ENCODE data around the gene WDPCP. TPM values are rescaled to one million over a fixed set of nuclear protein-coding genes. Genes with fewer than 3 reads are reported as not detected.

The WDPCP gene
- total and polyA plus RNA-seq, 10 of the 15 experiments (the other 5 are each of a cell fraction or from before 2014, with no cell fraction given), result 2.1 to 7.9 (median 4.6) TPM

DNA sequence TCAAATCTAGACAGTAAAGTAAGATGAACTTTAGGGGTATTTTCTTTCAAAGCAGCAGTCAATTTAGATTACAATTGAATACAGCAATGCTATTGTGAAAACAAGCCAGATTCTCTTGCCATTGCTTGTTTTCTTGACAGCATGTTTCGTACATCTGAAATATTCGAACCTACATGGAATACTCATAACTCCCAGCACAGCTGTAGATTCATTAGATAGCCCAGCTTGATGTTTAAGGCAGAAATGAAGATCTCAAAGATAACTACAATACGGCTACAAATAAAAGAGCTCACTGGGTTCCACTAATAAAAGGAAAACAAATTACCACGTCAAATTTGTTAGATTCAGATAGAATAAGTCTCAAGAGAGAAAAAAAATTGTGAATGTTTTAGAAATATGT, 208.8 kb downstream of the WDPCP start:
- H3K9ac ChIP-seq (ENCODE audit: control insufficient read depth, insufficient read depth, low read length), result no peak overlapping the region
- RAD21 ChIA-PET (ENCODE audit: unreplicated experiment), result interaction anchor here (0.8 kb wide), 1 partner anchor 108 kb away, joined by 3 read pairs; no protein-coding TSS in a partner anchor
- CTCF ChIA-PET, result interaction anchor here (0.6 kb wide), 1 partner anchor 104 kb away, joined by 3 read pairs; no protein-coding TSS in a partner anchor
- DNase-seq (ENCODE audit: low read depth, low spot score) (no peak), ATAC-seq (no peak), FAIRE-seq (no peak)
- no peaks in the 10 kb centered on the region for H3K36me3 ChIP-seq (ENCODE audit: control insufficient read depth in 2 of 2, insufficient read depth in 2 of 2, low read length in 1 of 2)
- no peaks in the 10 kb centered on the region for H4K20me1 ChIP-seq (ENCODE audit: control insufficient read depth, insufficient read depth)
- no peaks in the 10 kb centered on the region for H3K27me3 ChIP-seq (replicated peaks in 1 of 2; ENCODE audit: control insufficient read depth in 2 of 2, insufficient read depth in 2 of 2, low read length in 1 of 2)
- no peaks in the 10 kb centered on the region for H3K79me2 ChIP-seq (ENCODE audit: control insufficient read depth, insufficient read depth, low read length)
- H3K4me3 ChIP-seq, result no peak overlapping the region
- no peak overlapping the region for H2AFZ ChIP-seq (ENCODE audit: control insufficient read depth, low read depth, low read length)
- TF ChIP-seq NFYA (IDR thresholded peaks at IDR 0.05; ENCODE audit: borderline replicate concordance, low read depth, low read length) (no peak), IRF3 (IDR thresholded peaks at IDR 0.05) (no peak), PAX5 (IDR thresholded peaks at IDR 0.05; ENCODE audit: borderline replicate concordance, low read depth, low read length) (no peak), ZNF24 (IDR thresholded peaks at IDR 0.05) (no peak), ZZZ3 (IDR thresholded peaks at IDR 0.05; ENCODE audit: control insufficient read depth, insufficient read length, low read depth) (no peak), TCF3 (IDR thresholded peaks at IDR 0.05; ENCODE audit: borderline replicate concordance, insufficient read depth, low read depth, low read length) (no peak), SMAD1 (IDR thresholded peaks at IDR 0.05; ENCODE audit: low read depth, partially characterized antibody) (no peak)
- TF ChIP-seq, protein P1, sequence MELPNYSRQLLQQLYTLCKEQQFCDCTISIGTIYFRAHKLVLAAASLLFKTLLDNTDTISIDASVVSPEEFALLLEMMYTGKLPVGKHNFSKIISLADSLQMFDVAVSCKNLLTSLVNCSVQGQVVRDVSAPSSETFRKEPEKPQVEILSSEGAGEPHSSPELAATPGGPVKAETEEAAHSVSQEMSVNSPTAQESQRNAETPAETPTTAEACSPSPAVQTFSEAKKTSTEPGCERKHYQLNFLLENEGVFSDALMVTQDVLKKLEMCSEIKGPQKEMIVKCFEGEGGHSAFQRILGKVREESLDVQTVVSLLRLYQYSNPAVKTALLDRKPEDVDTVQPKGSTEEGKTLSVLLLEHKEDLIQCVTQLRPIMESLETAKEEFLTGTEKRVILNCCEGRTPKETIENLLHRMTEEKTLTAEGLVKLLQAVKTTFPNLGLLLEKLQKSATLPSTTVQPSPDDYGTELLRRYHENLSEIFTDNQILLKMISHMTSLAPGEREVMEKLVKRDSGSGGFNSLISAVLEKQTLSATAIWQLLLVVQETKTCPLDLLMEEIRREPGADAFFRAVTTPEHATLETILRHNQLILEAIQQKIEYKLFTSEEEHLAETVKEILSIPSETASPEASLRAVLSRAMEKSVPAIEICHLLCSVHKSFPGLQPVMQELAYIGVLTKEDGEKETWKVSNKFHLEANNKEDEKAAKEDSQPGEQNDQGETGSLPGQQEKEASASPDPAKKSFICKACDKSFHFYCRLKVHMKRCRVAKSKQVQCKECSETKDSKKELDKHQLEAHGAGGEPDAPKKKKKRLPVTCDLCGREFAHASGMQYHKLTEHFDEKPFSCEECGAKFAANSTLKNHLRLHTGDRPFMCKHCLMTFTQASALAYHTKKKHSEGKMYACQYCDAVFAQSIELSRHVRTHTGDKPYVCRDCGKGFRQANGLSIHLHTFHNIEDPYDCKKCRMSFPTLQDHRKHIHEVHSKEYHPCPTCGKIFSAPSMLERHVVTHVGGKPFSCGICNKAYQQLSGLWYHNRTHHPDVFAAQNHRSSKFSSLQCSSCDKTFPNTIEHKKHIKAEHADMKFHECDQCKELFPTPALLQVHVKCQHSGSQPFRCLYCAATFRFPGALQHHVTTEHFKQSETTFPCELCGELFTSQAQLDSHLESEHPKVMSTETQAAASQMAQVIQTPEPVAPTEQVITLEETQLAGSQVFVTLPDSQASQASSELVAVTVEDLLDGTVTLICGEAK (IDR thresholded peaks at IDR 0.05; ENCODE audit: borderline replicate concordance), result no peak
- TF ChIP-seq, protein P2, sequence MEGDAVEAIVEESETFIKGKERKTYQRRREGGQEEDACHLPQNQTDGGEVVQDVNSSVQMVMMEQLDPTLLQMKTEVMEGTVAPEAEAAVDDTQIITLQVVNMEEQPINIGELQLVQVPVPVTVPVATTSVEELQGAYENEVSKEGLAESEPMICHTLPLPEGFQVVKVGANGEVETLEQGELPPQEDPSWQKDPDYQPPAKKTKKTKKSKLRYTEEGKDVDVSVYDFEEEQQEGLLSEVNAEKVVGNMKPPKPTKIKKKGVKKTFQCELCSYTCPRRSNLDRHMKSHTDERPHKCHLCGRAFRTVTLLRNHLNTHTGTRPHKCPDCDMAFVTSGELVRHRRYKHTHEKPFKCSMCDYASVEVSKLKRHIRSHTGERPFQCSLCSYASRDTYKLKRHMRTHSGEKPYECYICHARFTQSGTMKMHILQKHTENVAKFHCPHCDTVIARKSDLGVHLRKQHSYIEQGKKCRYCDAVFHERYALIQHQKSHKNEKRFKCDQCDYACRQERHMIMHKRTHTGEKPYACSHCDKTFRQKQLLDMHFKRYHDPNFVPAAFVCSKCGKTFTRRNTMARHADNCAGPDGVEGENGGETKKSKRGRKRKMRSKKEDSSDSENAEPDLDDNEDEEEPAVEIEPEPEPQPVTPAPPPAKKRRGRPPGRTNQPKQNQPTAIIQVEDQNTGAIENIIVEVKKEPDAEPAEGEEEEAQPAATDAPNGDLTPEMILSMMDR (IDR thresholded peaks at IDR 0.05 in 2 of 3, conservative IDR thresholded peaks at IDR 0.05 in 1 of 3; ENCODE audit: control insufficient read depth in 2 of 3, extremely low read depth in 1 of 3, insufficient read depth in 1 of 3, low read depth in 3 of 3, low read length in 3 of 3), result no peak
- TF ChIP-seq, protein P3, sequence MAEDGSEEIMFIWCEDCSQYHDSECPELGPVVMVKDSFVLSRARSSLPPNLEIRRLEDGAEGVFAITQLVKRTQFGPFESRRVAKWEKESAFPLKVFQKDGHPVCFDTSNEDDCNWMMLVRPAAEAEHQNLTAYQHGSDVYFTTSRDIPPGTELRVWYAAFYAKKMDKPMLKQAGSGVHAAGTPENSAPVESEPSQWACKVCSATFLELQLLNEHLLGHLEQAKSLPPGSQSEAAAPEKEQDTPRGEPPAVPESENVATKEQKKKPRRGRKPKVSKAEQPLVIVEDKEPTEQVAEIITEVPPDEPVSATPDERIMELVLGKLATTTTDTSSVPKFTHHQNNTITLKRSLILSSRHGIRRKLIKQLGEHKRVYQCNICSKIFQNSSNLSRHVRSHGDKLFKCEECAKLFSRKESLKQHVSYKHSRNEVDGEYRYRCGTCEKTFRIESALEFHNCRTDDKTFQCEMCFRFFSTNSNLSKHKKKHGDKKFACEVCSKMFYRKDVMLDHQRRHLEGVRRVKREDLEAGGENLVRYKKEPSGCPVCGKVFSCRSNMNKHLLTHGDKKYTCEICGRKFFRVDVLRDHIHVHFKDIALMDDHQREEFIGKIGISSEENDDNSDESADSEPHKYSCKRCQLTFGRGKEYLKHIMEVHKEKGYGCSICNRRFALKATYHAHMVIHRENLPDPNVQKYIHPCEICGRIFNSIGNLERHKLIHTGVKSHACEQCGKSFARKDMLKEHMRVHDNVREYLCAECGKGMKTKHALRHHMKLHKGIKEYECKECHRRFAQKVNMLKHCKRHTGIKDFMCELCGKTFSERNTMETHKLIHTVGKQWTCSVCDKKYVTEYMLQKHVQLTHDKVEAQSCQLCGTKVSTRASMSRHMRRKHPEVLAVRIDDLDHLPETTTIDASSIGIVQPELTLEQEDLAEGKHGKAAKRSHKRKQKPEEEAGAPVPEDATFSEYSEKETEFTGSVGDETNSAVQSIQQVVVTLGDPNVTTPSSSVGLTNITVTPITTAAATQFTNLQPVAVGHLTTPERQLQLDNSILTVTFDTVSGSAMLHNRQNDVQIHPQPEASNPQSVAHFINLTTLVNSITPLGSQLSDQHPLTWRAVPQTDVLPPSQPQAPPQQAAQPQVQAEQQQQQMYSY (CRISPR knock-in tag; IDR thresholded peaks at IDR 0.05), result no peak
- in situ Hi-C loops (cut with MboI), result no loop called here
- no peak overlapping the region for H3K27ac ChIP-seq (ENCODE audit: control insufficient read depth, insufficient read depth)
- no TSS peak for BruUV-seq (replicated peaks)
- intact Hi-C loops (cut with micrococcal nuclease; ENCODE audit: unreplicated experiment), result no loop called here
- no peaks in the 10 kb centered on the region for H3K4me1 ChIP-seq (ENCODE audit: control insufficient read depth, insufficient read depth, low read length)
- POLR2A ChIA-PET, result no interaction called here
- SMC1A ChIA-PET (ENCODE audit: uncharacterized antibody, unreplicated experiment), result no interaction called here
- no peaks in the 10 kb centered on the region for H3K9me3 ChIP-seq (replicated peaks; ENCODE audit: control insufficient read depth, insufficient read depth, low read length)
- WGBS (ENCODE audit: insufficient coverage, insufficient replicate concordance, low lambda C conversion rate, missing lambda C conversion rate), result 85% methylated on average over 4 of the region's 4 CpGs
- H3K4me2 ChIP-seq (ENCODE audit: control insufficient read depth, insufficient read depth), result no peak overlapping the region
